Epithelial cell of esophagus (primary cell): ENCODE measurements around the gene FAM124B.

Experiments
- DNase-seq: peaks from one replicate; pipeline ENCODE4 v3.0.0; 2010; ENCODE audit warnings: low read depth
- H3K4me3 ChIP-seq: 2 replicates; pipeline ENCODE4 v1.5.1; 2011; ENCODE audit warnings: mild to moderate bottlenecking, low read length, control low read depth
- TF ChIP-seq, protein P1 (sequence below): IDR thresholded peaks from 2 replicates; pipeline ENCODE4 v1.5.1; 2011; ENCODE audit warnings: low read depth, mild to moderate bottlenecking, low read length, control low read depth, inconsistent platforms; ENCODE audit not compliant: insufficient read depth; ENCODE audit errors: missing control alignments

Gene FAM124B

DNA sequence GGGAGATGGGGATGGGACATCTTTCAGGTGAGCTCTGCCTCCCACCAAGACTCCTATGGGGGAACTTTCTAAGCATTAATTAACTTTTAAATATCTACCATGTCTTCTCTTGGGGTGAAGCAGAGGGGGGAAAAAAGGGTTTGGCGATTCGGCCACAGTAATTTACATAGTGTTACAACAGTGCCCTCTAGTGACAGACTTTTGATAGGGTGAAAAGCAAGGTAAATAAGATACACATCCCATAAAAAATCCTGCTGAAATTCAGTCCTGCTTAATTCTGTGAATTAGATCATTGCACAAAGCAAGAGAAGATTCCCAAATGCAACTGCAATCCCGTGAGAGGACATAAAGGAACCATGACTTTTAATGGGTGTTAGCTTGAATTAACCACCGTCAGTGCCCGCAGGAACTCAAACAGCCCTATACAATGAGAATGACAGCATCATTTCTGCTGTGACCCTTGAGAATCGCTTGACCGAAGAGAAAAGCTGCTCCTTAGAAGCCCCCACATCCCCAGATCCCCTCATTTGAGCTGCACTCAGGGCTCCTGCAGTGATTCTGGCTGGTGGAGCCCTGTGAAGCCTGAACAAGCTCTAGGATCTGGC lies 32.8 kb downstream of the FAM124B start:
- H3K4me3 ChIP-seq = no peak overlapping the region
- peak; percentile 53 for DNase-seq
- TF ChIP-seq, protein P1, sequence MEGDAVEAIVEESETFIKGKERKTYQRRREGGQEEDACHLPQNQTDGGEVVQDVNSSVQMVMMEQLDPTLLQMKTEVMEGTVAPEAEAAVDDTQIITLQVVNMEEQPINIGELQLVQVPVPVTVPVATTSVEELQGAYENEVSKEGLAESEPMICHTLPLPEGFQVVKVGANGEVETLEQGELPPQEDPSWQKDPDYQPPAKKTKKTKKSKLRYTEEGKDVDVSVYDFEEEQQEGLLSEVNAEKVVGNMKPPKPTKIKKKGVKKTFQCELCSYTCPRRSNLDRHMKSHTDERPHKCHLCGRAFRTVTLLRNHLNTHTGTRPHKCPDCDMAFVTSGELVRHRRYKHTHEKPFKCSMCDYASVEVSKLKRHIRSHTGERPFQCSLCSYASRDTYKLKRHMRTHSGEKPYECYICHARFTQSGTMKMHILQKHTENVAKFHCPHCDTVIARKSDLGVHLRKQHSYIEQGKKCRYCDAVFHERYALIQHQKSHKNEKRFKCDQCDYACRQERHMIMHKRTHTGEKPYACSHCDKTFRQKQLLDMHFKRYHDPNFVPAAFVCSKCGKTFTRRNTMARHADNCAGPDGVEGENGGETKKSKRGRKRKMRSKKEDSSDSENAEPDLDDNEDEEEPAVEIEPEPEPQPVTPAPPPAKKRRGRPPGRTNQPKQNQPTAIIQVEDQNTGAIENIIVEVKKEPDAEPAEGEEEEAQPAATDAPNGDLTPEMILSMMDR = peak; percentile 60

DNA sequence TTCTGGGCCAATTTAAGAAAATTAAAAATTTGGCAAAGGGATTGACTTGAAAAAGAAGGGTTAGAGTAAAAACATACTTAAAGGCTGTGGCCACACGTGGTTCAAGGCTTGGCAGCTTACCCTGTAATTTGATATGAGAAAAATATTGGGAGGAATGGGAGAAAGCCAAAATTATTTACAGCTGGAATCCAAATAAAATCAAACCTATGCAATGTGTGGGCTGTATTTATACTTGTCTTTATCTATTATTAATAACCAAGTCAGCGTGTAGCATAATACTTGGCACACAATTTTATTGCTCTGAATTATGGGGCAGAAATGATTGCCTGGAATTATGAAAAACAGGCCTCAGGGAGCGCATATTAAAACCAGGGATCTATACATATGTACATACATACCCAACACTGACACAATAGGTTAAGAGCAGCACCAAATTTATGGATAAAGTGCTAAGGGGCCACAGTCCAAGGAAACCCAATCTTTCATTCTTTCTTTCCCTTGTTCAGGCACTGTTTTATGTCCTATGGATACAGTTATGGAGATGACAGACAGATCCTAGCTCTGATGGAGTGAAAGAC lies 35.6 kb downstream of the FAM124B start:
- DNase-seq = no peak
- H3K4me3 ChIP-seq = no peak overlapping the region
- TF ChIP-seq, protein P1 = no peak

DNA sequence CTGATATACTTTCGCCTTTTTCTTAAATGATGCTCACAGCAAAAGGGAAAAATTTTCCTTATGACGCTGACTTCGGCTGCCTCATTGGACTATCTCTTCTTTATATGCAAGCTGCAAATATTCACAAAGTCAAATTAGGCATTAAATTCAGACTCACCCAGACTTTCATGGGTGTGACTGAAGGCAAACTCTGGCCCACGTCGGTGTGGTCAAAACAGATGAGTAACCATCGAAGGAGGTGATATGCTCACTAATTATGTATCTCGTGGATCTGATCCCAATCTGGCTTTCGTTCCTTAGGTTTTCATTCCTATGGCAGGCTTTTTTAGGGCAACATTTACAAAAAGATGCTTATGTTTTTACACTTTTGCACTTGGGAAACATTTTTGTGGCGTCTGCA lies 36.6 kb downstream of the FAM124B start:
- no peak overlapping the region for H3K4me3 ChIP-seq
- TF ChIP-seq, protein P1 = no peak
- DNase-seq = no peak

DNA sequence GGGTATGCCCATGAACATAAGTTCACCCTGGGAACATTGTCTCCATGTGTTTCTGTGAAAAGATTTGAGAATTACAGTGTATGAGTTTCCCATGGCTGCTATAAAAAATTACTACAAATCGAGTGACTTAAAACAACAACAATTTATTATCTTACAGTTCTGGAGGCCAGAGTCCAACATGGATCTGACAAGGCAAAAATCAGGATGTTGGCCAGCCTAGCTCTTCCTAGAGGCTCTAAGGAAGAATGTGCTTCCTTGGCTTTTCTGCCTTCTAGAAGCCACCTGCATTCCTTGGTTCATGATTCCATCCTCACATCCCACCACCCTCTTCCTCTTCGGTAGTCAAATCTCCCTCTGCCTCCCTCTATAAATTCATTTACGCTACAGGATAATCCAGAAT lies 38.6 kb downstream of the FAM124B start:
- H3K4me3 ChIP-seq = no peak overlapping the region
- TF ChIP-seq, protein P1 = no peak
- no peak for DNase-seq

DNA sequence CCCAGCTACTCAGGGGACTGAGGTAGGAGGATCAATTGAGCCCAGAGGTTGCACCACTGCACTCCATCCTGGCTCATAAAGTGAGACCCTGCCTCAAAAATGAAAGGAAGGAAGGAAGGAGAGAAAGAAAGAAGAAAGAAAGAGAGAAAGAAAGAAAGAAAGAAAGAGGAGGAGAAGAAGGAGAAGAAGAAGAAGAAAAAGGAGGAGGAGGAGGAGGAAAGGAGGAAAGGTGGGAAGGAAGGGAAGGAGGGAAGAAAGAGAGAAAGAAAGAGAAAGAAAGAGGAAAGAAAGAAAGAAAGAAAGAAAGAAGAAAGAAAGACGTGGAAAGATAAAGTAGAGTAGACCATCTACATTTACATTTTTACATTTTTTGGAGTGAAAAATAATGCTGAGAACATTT lies 39.8 kb downstream of the FAM124B start:
- DNase-seq = no peak
- TF ChIP-seq, protein P1 = no peak
- no peak overlapping the region for H3K4me3 ChIP-seq

DNA sequence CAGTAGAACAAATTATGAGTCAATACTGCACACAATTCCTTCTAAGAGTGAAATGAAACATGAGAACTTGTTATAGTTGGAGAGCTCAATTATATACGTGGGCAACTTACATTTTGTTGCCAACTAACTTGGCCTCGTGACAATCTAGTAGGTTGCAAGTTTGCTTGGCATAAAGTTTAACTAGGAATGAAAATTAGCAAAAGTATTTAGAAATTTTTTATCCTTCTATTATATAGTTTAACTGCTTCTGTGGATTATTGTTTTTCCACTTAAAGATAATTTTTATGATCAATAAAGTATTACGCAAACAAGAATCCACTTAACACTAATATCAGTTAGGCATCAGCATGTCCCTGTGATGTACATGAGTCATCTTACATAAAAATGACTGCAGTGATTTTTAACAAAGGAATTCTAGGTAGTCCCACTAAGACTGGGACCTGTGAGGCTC lies 41.1 kb downstream of the FAM124B start:
- H3K4me3 ChIP-seq = no peak overlapping the region
- peak; percentile 40 for DNase-seq
- TF ChIP-seq, protein P1 = no peak

DNA sequence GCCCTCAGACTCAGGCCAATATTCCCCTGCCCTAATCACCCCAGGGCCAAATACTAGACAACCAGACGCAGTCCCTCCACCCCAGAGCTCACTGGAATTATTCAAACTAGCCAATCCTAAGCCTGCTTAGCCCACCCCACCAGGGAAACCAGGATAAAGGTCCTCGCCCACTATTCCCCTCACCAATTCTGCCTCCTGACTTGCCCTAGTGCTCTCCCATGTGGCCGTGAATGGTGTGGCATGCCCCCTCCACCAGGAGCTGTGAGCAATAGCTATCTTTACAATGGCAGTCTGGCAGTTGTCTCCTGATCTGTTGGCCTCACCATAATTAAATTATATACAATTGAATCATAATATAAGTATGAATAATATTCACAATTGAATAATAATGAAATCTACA lies 42.3 kb downstream of the FAM124B start:
- no peak overlapping the region for H3K4me3 ChIP-seq
- TF ChIP-seq, protein P1 = peak; percentile 20
- DNase-seq = no peak
